ENCODE measurements around the gene ELMO1. TPM values are rescaled to one million over a fixed set of nuclear protein-coding genes. Genes with fewer than 3 reads are reported as not detected.
A peak's percentile ranks its signal among the peaks of the same experiment; 100 is the strongest.

ELMO1 gene
- total and polyA plus RNA-seq, 2 experiments from 2014 or later = 6.5 to 24.9 TPM

GRCh38 chr7:37097983-37098382, 350.7 kb downstream of the ELMO1 start:
- H3K4me3 Mint-ChIP-seq = no peak overlapping the region
- Histone ChIP-seq H3K4me2 (no peak overlapping the region), H3K36me3 (ENCODE audit: insufficient read depth) (no peaks in the 10 kb centered on the region), H3K79me2 (replicated peaks; ENCODE audit: insufficient read depth) (no peaks in the 10 kb centered on the region), H3K4me1 (ENCODE audit: insufficient read depth) (peaks cover 18% of the 10 kb centered on the region), H3K27ac (ENCODE audit: low read depth) (0 out of 2 replicates have a peak overlapping the region, but pooled peaks have one; percentile 77), H3F3A (replicated peaks; ENCODE audit: low read depth) (no peaks in the 10 kb centered on the region), H3K4me3 (no peak overlapping the region), H3K27me3 (ENCODE audit: insufficient read depth) (no peaks in the 10 kb centered on the region), H3K9me2 (ENCODE audit: insufficient read depth) (peaks cover 12% of the 10 kb centered on the region; the same call in 1 of the 2 replicates), H4K20me1 (replicated peaks; ENCODE audit: insufficient read depth) (no peaks in the 10 kb centered on the region), H2AFZ (no peak overlapping the region)
- no peak for TF ChIP-seq ZNF462 (CRISPR knock-in tag; IDR thresholded peaks at IDR 0.05)
- H3K9me3 Mint-ChIP-seq = no peaks in the 10 kb centered on the region
- DNase-seq (ENCODE audit: low spot score) (no peak), ATAC-seq (no peak)
- H3K36me3 Mint-ChIP-seq (ENCODE audit: low read depth) = no peaks in the 10 kb centered on the region
- no peaks in the 10 kb centered on the region for H3K27me3 Mint-ChIP-seq (ENCODE audit: insufficient read depth, low read depth, poor library complexity)
- peak overlapping the region; percentile 93; the same call in 1 of the 2 replicates for H3K27ac Mint-ChIP-seq
- peaks cover 26% of the 10 kb centered on the region for H3K4me1 Mint-ChIP-seq

- DNase-seq (ENCODE audit: low spot score) = no peak
- no peak for ATAC-seq
- H3K4me2 ChIP-seq = no peak overlapping the region
- peaks cover 12% of the 10 kb centered on the region; the same call in 1 of the 2 replicates for H3K9me2 ChIP-seq (ENCODE audit: insufficient read depth)
- no peaks in the 10 kb centered on the region for H3K79me2 ChIP-seq (replicated peaks; ENCODE audit: insufficient read depth)
- H3F3A ChIP-seq (replicated peaks; ENCODE audit: low read depth) = no peaks in the 10 kb centered on the region
- peaks cover 26% of the 10 kb centered on the region for H3K4me1 Mint-ChIP-seq
- H3K4me3 ChIP-seq = no peak overlapping the region
- H3K27ac ChIP-seq (ENCODE audit: low read depth) = no peak overlapping the region
- no peaks in the 10 kb centered on the region for H3K27me3 Mint-ChIP-seq (ENCODE audit: insufficient read depth, low read depth, poor library complexity)
- H3K36me3 ChIP-seq (ENCODE audit: insufficient read depth) = no peaks in the 10 kb centered on the region
- H3K4me1 ChIP-seq (ENCODE audit: insufficient read depth) = peaks cover 18% of the 10 kb centered on the region
- H3K4me3 Mint-ChIP-seq = no peak overlapping the region
- TF ChIP-seq CREB1 (CRISPR knock-in tag; IDR thresholded peaks at IDR 0.05; ENCODE audit: low read depth) = no peak
- peak; percentile 60 to 75 for TF ChIP-seq CTCF (conservative IDR thresholded peaks at IDR 0.05; ENCODE audit: low read depth in 2 of 2)
- H2AFZ ChIP-seq = no peak overlapping the region
- H3K27me3 ChIP-seq (ENCODE audit: insufficient read depth) = no peaks in the 10 kb centered on the region
- no peak overlapping the region for H3K27ac Mint-ChIP-seq
- no peaks in the 10 kb centered on the region for H3K36me3 Mint-ChIP-seq (ENCODE audit: low read depth)
- no peaks in the 10 kb centered on the region for H3K9me3 Mint-ChIP-seq
- no peaks in the 10 kb centered on the region for H4K20me1 ChIP-seq (replicated peaks; ENCODE audit: insufficient read depth)
Observed at GRCh38 chr7:37097276-37097675, 351.4 kb downstream of the ELMO1 start.

Measured in GM23338 (cell line).